T-helper 2 cell treated with Interferon-gamma antibody and Interleukin-4, amounts not matched to agents 5 μg/mL and 100 μg/mL, for 36 hours (primary cell): ENCODE data around the gene HLA-DMB.
A peak's percentile ranks its signal among the peaks of the same experiment; 100 is the strongest.

ENCODE experiments used
- DNase-seq: peaks from one replicate; pipeline ENCODE4 v3.0.0; 2021; ENCODE audit warnings: low spot score
- H3K27ac Mint-ChIP-seq: one replicate; pipeline ENCODE4 v1.8.0; 2021; ENCODE audit warnings: mild to moderate bottlenecking, mixed read lengths
- H3K27me3 Mint-ChIP-seq: one replicate; pipeline ENCODE4 v1.8.0; 2021; ENCODE audit warnings: low read depth, mixed read lengths
- H3K36me3 Mint-ChIP-seq: one replicate; pipeline ENCODE4 v1.8.0; 2021; ENCODE audit warnings: low read depth, mixed read lengths
- H3K4me1 Mint-ChIP-seq: one replicate; pipeline ENCODE4 v1.8.0; 2021; ENCODE audit warnings: low read depth, mixed read lengths
- H3K4me3 Mint-ChIP-seq: one replicate; pipeline ENCODE4 v1.8.0; 2022; ENCODE audit warnings: mild to moderate bottlenecking, moderate library complexity, mixed read lengths
- H3K9me3 Mint-ChIP-seq: one replicate; pipeline ENCODE4 v1.8.0; 2021; ENCODE audit warnings: mixed read lengths

The HLA-DMB gene

GRCh38 chr6:32932132-32932868 lies 8.5 kb downstream of the HLA-DMB start:
- DNase-seq = no peak
- Mint-ChIP-seq H3K27me3 (peaks cover 15% of the 10 kb centered on the region), H3K27ac (no peak overlapping the region), H3K9me3 (no peaks in the 10 kb centered on the region), H3K4me1 (peaks cover 5% of the 10 kb centered on the region), H3K36me3 (peaks cover 2% of the 10 kb centered on the region), H3K4me3 (no peak overlapping the region)

GRCh38 chr6:32931211-32931610 lies 9.6 kb downstream of the HLA-DMB start:
- no peak for DNase-seq
- Mint-ChIP-seq H3K27me3 (peaks cover 18% of the 10 kb centered on the region), H3K4me1 (peaks cover 5% of the 10 kb centered on the region), H3K4me3 (no peak overlapping the region), H3K9me3 (no peaks in the 10 kb centered on the region), H3K27ac (no peak overlapping the region), H3K36me3 (no peaks in the 10 kb centered on the region)

- H3K4me1 Mint-ChIP-seq = peaks cover 2% of the 10 kb centered on the region
- no peak overlapping the region for H3K27ac Mint-ChIP-seq
- H3K9me3 Mint-ChIP-seq = no peaks in the 10 kb centered on the region
- DNase-seq = no peak
- H3K36me3 Mint-ChIP-seq = no peaks in the 10 kb centered on the region
- H3K27me3 Mint-ChIP-seq = peaks cover 40% of the 10 kb centered on the region
- no peak overlapping the region for H3K4me3 Mint-ChIP-seq
These were observed 18.7 kb downstream of the HLA-DMB start for GRCh38 chr6:32922083-32922482.

GRCh38 chr6:32920715-32921114 lies 20.1 kb downstream of the HLA-DMB start:
- H3K36me3 Mint-ChIP-seq = no peaks in the 10 kb centered on the region
- no peak overlapping the region for H3K27ac Mint-ChIP-seq
- H3K27me3 Mint-ChIP-seq = peaks cover 44% of the 10 kb centered on the region
- H3K4me1 Mint-ChIP-seq = peaks cover 11% of the 10 kb centered on the region
- no peak for DNase-seq
- H3K4me3 Mint-ChIP-seq = no peak overlapping the region
- H3K9me3 Mint-ChIP-seq = no peaks in the 10 kb centered on the region

DNA sequence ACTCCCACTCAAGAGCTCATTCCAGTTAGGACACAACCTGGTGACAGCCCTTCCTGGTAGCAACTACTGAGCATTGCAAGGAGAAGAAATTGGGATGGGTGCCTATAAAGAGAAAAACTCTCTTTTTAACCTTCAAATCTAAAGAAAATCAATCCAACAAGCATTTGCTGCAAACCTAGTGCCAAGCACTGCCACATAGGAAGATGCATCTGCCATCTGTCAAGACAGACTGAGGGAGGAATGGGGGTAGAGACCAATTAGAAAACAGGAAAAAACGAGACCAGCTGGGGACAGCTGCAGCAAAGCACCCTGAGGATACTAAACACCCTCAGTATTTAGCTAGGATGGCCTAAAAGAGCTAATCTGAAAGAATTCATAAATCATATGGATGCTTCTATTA lies 27.9 kb downstream of the HLA-DMB start:
- H3K27ac Mint-ChIP-seq = no peak overlapping the region
- H3K36me3 Mint-ChIP-seq = no peaks in the 10 kb centered on the region
- DNase-seq = no peak
- no peak overlapping the region for H3K4me3 Mint-ChIP-seq
- peaks cover 45% of the 10 kb centered on the region for H3K27me3 Mint-ChIP-seq
- H3K4me1 Mint-ChIP-seq = peaks cover 11% of the 10 kb centered on the region
- no peaks in the 10 kb centered on the region for H3K9me3 Mint-ChIP-seq

DNA sequence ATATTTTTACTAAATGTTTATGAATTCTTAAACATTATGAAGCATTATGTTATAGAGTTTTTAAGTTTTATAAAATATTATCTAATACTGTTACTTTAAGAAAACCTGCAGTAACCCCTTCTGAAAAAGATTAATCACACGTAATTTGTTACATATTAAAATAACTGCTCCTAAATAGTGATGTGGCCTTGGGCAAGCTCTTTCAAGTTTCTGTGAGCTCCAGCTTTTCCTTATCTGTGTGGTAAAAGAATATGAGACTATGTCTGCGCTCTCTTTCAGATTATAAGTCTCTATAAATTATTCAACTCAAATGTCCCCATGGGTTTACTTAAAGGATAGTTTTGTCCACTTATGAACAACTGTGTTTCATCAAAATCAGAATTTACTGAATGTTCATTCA lies 31.9 kb downstream of the HLA-DMB start:
- H3K9me3 Mint-ChIP-seq = no peaks in the 10 kb centered on the region
- H3K27me3 Mint-ChIP-seq = peaks cover 19% of the 10 kb centered on the region
- no peak for DNase-seq
- no peak overlapping the region for H3K27ac Mint-ChIP-seq
- no peak overlapping the region for H3K4me3 Mint-ChIP-seq
- no peaks in the 10 kb centered on the region for H3K36me3 Mint-ChIP-seq
- H3K4me1 Mint-ChIP-seq = no peaks in the 10 kb centered on the region

GRCh38 chr6:32906539-32906938 lies 34.3 kb downstream of the HLA-DMB start:
- Mint-ChIP-seq H3K27me3 (peaks cover 8% of the 10 kb centered on the region), H3K36me3 (peaks cover 2% of the 10 kb centered on the region), H3K27ac (no peak overlapping the region), H3K4me1 (no peaks in the 10 kb centered on the region), H3K4me3 (no peak overlapping the region), H3K9me3 (no peaks in the 10 kb centered on the region)
- DNase-seq = no peak

- Mint-ChIP-seq H3K27me3 (peaks cover 5% of the 10 kb centered on the region), H3K4me3 (no peak overlapping the region), H3K27ac (no peak overlapping the region), H3K36me3 (peaks cover 10% of the 10 kb centered on the region), H3K4me1 (no peaks in the 10 kb centered on the region), H3K9me3 (no peaks in the 10 kb centered on the region)
- no peak for DNase-seq
These were observed 35.8 kb downstream of the HLA-DMB start for GRCh38 chr6:32905078-32905477.

GRCh38 chr6:32903952-32904351 lies 36.9 kb downstream of the HLA-DMB start:
- H3K27me3 Mint-ChIP-seq = peaks cover under 1% of the 10 kb centered on the region
- H3K27ac Mint-ChIP-seq = no peak overlapping the region
- no peak overlapping the region for H3K4me3 Mint-ChIP-seq
- no peaks in the 10 kb centered on the region for H3K4me1 Mint-ChIP-seq
- no peak for DNase-seq
- no peaks in the 10 kb centered on the region for H3K9me3 Mint-ChIP-seq
- peaks cover 10% of the 10 kb centered on the region for H3K36me3 Mint-ChIP-seq

DNA sequence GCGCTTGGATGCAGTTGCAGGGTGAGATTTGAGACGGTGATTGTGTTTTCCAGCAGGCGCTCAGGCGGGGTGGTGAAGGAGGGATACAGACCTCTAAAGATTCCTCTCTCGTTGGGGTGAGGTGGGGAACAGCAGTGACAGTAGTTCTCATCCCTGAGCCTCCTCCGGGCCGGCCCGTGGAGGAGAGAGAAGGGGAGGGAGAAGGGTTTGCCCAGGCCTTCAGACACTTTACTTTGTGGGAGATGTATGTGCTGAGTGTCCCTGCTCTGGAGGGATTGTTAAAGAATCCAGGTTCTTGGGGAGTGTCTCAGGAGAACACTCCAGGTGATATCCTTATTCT lies 45.9 kb downstream of the HLA-DMB start:
- peak overlapping the region; percentile 99 for H3K4me3 Mint-ChIP-seq
- no peaks in the 10 kb centered on the region for H3K27me3 Mint-ChIP-seq
- peaks cover 36% of the 10 kb centered on the region for H3K4me1 Mint-ChIP-seq
- H3K9me3 Mint-ChIP-seq = no peaks in the 10 kb centered on the region
- H3K36me3 Mint-ChIP-seq = peaks cover 18% of the 10 kb centered on the region
- no peak for DNase-seq
- H3K27ac Mint-ChIP-seq = peak overlapping the region; percentile 95

DNA sequence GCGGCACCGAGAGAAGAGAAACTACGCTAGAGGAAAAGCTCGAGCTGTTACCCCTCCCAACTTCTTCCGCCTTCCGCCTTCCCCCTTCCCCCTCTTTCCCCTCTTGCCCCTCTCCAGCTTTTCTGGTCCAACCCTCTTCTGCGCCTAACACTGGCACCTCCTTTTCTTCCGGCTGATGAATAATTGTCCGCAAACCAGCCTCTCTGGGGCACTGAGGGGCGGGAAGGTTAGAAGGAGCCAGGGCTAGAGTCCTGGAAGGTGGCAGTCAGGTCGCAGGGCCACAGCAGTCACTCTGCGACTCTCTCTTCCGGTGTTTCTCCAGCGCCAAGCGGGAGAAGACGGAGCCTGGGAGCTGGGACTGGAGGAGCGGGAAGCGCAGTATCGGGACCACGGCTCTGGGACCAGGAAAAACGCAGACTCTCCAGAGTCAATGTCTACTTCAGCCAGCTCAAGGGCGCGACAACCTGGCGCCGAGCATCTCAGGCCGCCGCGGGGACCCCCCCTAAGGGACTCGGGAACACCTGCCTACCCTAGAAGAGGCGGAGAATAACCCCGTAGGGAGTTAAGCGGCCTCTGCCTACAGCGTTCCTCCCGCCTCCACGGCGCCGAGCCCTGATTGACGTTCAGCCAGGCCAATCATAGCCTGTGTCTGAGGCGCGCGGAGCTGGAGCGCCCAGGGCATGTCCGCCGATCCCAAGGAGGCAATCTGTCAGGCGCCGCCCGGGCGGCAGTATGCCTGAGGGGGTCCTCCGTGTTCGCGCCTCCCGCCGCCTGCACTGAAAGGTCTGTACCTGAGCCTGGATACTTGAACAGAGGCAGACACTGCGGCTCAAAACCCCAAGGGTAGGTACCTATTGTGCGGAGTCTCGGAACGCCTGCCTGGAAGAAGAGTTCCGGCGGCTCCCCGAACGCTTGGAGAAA lies 46.5 kb downstream of the HLA-DMB start:
- Mint-ChIP-seq H3K27me3 (no peaks in the 10 kb centered on the region), H3K9me3 (no peaks in the 10 kb centered on the region), H3K4me3 (peak overlapping the region; percentile 99), H3K27ac (peak overlapping the region; percentile 95), H3K36me3 (peaks cover 18% of the 10 kb centered on the region), H3K4me1 (peaks cover 36% of the 10 kb centered on the region)
- DNase-seq = peak; percentile 94

GRCh38 chr6:32890831-32891230 lies 50.0 kb downstream of the HLA-DMB start:
- Mint-ChIP-seq H3K27ac (no peak overlapping the region), H3K27me3 (peaks cover 2% of the 10 kb centered on the region), H3K36me3 (peaks cover 6% of the 10 kb centered on the region), H3K9me3 (no peaks in the 10 kb centered on the region), H3K4me1 (peaks cover 13% of the 10 kb centered on the region), H3K4me3 (no peak overlapping the region)
- no peak for DNase-seq

- Mint-ChIP-seq H3K36me3 (peaks cover 1% of the 10 kb centered on the region), H3K9me3 (no peaks in the 10 kb centered on the region), H3K27ac (no peak overlapping the region), H3K4me1 (peaks cover 5% of the 10 kb centered on the region), H3K27me3 (peaks cover 2% of the 10 kb centered on the region), H3K4me3 (no peak overlapping the region)
- no peak for DNase-seq
These were observed 51.3 kb downstream of the HLA-DMB start for GRCh38 chr6:32889533-32889932.

- Mint-ChIP-seq H3K9me3 (no peaks in the 10 kb centered on the region), H3K27ac (no peak overlapping the region), H3K4me1 (peaks cover 2% of the 10 kb centered on the region), H3K4me3 (no peak overlapping the region), H3K36me3 (no peaks in the 10 kb centered on the region), H3K27me3 (peaks cover 2% of the 10 kb centered on the region)
- DNase-seq = no peak
These were observed 52.3 kb downstream of the HLA-DMB start for GRCh38 chr6:32888576-32888975.
